Hematopoietic multipotent progenitor cell (in vitro differentiated cells): Measurements from ENCODE around the gene SLC7A5. TPM values are rescaled to one million over a fixed set of nuclear protein-coding genes. Genes with fewer than 3 reads are reported as not detected.

Source experiments
- DNase-seq, 3 donors: peaks; one replicate each; pipeline ENCODE4 v3.0.0-alpha.2; 2011 to 2015; ENCODE audit warnings: low read depth in 2 of 3, low spot score in 2 of 3
- total RNA-seq: library from RNA; depleted of rRNA; stranded (reverse); fragments of >200 nt; gene quantifications from one replicate; pipeline ENCODE4 v1.2.3, GENCODE V29; 2012

Gene SLC7A5
- total RNA-seq, 1 donor, result 24.8 TPM

DNA sequence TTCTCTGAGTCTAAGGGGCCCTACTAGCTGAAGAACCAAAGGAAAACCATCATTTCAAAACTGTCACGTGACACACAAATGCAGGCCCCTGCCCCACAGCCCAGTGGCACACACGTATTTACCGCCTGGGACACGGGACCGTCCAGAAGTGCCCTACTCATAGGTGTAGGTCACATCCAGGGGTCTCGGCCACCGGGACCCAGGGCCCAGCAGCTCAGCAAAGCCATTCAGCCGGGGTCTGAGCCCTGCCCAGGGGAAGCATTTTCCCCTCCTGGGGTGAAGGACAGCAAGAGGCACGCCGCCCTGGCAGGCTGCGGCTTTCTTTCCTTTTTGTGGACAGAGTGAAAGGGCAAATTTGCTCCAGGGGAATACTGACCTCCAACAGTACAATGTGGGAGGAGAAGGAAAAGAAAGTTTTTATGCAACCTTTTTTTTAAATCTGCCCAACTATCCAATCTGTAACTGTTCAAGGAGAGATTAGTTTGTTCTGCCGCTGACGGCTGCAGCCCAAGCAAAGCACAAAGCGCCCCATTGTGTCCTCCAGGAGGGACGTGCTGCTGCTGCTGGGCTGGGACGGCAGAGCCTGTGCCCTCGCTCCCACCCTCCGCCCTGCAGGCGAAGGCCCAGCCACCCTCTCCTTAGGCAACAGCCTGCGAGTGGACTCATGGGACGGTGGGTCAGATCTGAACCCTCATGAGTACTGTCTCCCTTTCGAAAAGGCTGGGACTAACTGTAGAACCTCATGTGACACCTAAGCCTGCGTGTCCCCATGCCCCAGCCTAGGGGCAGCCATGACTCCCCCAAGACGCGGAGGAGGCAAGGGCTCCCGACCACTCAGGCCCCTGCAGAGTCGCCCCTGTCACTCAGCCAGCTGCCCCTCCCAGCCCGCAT is 21.3 kb downstream of the SLC7A5 start:
- no peak for DNase-seq

DNA sequence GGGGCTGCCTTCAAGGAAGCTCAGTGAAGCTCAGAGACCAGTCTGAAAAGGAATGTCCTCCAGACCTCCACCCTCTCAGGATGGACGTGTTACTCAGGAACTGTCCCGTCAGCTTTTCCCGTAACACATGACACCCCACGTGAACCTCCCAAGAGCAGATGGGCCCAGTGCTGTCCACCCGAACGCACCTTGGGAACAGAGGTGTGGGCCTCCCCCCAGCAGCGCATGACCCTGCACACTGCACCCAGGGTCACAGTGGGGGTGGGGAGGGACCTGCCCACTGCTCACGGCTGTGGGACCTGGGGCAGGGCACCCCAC is 21.9 kb downstream of the SLC7A5 start:
- no peak for DNase-seq

DNA sequence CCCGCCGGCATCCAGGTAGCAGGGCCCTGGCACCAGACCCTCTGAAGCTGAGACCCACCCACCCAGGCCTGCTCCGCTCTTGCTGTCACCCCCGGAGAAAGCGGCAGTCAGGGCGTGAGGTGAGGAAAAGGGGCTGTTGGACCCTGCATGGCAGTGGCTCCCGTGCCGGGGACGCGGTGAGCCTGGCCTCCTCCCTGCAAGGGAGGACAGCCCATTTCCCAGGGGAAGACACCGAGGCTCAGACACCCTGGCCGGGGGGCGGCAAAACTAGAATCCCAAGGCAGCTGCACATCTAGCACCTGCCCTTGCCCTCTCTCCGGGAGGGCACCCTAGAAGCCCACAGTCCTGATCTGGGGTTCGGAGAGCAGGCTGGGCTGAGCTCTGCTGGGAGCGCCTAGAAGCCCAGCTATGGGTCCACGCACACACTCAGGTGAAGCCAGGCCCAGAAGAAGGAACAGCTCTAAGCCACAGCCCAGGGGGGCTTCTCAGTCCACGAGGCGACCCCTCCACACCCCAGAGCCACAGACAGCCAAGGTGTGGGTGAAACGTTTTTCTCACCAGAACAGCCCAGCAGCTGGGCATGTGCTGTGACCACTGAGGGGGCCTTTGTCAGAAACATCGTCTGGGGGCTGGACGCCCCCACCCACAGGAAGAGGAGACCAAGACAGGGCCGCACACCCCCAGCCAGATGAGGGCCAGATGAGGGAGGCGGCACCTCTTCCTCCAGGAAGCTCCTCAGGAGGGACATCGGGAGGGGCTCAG is 22.4 kb downstream of the SLC7A5 start:
- no peak for DNase-seq

DNA sequence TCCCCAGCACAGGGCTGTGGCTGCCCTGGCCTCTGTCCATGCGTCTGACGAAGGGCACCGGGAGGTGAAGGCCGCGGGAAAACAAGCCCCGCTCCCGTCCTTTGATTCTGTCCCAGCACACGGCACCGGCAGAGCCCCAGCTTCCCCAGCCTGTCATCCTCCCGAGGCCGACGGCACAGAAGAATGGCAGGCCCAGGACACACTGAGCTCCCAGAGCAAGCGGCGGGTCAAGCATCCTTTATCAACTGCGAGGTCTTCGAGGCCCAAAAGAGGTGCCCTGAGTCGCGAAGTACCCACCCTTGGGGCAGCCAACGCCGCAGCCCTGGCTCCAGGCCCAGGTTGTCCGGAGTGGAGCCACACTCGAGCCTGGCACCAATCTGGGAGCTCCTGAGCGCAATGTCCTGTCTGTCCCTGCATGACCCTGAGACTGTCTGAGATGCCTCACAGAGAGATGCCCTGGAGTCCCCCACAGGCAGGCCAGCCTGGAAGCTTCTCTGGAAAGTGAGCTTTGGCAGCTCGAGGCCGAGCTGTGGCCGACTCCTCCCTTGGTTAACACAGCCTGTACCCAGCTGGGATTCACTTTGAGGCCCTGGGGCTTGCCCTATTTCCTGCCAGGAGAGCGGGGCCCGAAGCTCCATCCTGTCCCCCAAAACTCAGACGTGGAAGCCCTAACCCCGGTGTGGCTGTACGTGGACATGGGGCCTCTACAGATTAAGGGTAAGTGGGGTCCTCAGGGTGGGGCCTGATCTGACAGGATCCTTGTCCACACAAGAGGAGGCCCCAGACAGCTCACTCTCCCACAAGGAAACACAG is 23.3 kb downstream of the SLC7A5 start:
- DNase-seq, result no peak

DNA sequence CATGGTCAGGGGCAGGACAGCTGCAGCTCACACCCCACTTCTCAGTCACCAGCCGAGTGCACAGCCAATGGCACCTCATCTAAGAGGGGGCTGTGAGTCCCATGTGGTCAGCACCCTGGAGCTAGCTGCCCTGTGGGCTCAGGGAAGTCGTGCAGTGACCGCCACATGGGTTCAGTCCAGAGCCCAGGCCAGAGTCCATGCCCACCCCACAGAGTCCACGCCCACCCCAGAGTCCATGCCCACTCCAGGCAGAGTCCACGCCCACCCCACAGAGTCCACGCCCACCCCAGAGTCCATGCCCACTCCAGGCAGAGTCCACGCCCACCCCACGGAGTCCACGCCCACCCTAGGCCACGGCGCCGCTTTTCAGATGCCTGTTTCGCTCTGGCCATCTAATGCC is 24.1 kb downstream of the SLC7A5 start:
- no peak for DNase-seq

DNA sequence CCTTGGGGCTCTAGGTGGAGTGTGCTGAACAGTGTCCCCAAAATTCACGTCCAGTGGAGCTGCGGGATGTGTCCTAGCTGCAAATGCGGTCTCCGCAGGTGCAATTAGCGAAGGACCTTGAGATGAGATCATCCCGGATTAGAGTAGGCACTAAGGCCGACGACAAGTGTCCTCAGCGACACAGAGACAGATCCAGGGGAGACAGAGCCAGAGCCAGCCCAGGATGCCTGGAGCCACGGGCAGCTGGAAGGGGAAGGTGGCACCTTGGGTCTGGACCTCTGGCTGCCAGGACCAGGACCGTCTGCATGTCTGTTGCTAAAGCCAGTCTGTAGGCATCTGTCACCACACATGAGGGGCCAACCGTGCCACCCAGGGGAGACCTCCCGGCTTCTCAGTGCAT is 24.5 kb downstream of the SLC7A5 start:
- no peak for DNase-seq

DNA sequence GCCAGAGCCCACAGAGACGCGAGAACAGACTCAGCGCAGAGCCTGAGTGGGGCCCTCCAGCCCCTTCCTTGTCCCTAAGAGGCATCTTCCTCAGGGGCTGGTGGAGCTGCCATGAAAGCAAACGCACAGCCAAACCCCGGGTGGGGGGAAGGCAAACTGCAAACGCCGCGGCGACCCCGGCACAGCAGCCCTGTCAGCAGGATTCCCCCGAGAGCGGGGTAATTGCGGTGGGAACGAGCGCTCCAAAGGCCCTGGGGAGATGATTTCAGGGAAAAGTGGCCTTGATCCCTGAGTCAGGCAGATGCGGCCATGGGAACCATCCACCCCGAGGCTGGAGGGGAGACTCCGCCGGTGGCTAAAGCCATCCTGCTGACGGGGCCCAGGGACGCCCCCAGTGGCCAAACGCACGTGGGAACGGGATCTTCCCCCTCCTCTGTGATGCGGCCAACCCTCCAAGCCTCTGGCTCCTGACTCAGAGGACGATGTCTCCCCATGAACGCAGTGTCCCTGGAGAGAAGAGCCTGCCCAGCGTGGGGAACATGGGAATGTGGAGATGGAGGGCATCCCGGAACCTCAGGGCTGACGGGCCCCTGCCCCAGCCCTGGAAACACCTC is 25.1 kb downstream of the SLC7A5 start:
- no peak for DNase-seq

DNA sequence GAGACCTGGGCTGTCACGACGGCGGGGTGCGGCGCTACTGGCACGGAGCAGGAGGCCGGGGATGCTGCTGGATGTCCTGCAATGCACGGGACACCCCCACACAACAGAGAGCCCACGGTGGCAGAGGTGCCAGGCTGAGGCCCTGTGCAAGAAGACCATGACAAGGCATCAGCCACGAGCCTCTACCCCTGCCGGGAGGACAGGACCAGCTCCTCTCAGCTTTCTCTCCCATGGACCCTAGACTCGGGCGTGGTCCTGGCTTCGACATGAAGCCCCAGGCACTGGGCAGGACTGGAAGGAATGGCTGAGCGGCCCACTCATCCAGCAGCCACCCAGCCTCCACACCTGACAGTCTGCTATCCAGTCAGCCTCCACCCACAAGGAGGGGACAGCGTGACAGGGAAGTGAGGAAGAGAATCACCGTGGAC is 25.6 kb downstream of the SLC7A5 start:
- DNase-seq, result no peak

DNA sequence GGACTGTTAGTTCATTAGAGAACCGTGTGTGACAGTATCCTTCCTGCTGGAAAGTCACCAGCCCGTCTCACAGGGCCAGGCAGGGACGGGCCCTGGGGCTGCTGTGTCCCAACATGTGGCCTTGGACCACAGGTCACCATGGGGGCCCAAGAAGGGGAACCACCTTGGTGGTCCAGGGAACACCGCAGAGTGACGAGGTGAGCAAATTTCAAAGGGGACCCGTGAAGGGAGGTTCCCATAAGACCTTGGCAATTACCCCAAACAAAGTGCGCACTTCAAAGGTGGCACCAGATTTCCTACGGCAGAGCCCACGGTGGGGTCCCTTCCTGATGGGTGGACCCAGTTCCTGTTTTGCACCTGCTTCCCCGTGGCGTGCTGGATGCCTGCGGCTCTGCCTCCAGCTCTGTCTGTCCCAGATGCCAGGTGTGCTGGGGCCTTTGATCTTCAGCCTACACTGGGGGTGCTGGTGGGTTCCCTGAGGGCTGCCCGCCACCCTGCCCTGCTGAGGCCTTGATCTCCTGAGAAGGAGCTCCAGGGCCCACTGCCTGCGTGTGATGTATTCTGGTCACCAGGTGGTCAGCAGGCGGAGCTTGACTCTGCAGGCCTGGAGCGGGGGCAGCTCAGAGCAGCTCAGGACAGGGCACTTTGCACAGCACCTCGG is 27.0 kb downstream of the SLC7A5 start:
- no peak for DNase-seq

DNA sequence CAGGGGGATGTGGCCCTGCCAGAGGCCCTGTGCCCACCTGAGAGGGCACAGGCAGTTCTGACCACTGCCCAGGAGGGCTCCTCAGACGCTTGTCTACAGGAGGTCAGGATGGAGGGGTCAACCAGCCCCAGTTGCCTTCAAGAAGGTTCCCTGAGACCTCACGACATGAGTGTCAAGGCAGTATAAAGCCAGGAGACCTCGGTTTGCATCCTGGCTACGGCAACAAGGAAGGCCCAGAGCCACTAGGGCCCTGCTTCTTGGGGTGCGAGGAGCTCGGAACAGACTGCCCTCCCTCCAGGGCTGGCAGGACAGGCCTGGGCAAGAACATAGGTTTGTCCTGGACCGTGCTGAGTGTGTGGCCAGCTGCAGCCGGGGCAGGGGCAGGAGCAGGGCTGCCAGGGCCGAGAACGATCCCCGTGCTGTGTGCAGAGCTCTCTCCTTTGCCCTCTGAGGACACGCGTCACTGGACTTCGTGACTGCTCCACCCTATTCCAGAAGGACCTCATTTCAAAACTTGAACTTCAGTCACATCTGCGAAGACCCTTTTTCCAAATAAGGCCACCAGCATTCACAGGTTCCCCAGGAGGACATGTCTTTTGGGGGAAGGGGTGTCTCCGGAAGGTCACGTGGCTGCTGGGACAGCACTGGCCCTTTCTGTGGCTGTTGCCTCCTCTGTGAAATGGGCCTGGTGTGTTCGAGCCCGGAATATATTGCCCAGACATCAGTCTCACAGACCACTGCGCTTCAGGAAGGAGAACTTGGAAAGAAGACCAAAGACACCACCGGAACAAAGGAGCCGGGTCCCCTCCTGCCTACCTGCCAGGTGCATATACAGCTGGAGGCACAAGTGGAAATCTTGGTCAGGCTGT is 27.7 kb downstream of the SLC7A5 start:
- no peak for DNase-seq

DNA sequence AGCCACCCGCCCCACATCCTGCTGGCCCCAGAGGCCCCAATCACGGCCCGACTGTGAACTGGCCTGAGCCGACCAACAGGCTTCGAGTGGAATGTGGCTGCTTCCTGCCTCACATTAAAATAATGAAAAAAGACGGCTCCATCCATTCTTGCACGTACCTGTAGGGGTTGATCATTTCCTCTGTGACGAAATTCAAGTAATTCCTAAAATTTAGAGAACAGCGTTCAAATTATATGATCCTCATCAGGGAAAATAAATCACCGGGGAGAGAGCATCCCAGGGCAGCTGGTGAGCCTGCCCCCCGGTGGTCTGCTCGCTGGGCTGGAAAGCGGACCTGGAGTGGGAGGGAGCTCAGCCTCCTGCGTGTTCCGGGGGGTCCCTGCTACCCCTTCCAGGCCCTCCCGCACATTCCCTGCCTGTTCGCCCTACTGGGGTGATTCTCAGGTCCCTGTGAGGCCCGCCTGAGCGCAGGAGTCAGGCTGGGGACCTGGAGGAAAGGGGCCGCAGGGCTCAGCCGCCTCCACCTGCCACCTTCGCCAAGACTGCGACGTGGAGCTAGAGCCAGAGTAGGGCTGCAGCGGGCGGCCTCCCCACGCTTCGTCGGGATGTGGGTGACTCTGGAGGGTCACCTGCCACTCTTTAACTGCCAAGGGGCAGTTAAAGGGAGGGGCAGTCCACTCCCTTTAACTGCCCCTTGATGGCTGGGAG is 28.9 kb downstream of the SLC7A5 start:
- no peak for DNase-seq

DNA sequence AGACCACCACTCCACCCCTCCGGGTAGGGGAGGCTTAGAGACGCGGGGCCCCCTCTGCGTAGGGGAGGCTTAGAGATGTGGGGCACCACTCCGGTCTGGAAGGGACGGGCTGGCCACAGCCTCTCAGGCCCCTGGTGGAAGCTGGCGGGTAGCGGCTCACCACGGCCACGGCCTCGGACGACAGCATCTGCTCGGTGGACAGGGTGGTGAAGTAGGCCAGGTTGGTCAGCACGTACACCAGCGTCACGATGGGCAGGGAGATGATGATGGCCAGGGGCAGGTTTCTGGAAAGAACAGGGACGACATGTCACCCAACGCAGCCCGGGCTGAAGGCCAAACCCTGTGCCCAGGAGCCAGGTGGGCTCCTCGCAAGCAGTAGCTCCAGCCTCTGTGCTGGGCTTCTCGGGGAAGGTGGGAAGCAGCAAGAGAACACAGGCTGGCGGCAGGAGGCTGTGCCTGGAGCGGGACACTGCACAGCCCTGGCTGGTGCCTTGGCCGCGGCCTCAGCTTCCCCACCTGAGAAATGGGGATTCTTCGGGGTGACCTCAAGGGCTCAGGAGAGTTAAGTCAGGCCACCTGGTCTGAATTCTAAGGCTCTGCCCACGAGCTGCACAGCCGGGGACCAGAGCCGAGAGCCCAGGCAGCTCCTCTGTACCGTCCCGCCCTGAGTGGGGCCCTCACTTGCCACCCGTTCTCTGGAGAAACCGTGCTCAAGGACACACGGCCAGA is 29.6 kb downstream of the SLC7A5 start:
- DNase-seq, result no peak

DNA sequence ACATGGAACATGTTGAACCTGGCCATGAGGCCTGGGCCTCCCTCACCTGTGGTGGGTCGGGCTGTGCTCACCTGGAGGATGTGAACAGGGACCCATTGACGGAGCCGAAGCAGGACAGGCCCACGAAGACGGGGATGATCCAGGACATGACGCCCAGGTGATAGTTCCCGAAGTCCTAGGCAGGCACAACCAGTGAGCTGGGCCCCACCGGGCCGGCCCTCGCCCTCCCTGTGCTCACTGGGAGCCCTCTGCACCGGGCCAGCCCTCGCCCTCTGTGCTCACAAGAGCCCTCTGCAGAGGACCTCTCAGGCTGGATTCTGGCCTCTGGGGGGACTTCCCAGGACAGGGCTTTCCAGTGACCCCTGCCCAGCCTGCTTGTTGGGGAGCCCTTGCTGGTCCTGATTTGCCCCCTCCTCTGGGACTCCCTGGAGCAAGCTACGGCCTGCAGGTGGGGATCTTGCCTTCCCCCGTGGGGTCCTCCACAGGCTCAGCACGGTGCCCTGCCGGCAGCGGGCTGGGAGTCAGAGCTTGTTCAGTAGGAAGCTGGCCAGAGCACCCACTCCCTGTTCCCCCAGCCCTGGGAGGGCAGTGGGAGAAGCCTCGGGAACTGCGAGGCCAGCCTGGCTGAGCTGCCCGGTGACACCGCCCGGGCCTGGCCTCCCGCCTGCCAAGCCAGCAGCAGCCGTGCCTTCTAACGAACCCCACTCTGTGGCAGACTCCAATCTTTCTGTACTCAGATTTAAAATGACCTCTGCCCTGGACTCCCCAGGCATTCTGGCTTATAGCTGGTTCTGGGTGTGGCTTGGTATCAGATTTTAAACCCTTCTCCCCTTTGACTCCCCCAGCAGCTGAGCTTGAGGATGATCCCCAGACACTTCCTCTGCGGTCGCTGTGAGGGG is 30.4 kb downstream of the SLC7A5 start:
- DNase-seq, result no peak

DNA sequence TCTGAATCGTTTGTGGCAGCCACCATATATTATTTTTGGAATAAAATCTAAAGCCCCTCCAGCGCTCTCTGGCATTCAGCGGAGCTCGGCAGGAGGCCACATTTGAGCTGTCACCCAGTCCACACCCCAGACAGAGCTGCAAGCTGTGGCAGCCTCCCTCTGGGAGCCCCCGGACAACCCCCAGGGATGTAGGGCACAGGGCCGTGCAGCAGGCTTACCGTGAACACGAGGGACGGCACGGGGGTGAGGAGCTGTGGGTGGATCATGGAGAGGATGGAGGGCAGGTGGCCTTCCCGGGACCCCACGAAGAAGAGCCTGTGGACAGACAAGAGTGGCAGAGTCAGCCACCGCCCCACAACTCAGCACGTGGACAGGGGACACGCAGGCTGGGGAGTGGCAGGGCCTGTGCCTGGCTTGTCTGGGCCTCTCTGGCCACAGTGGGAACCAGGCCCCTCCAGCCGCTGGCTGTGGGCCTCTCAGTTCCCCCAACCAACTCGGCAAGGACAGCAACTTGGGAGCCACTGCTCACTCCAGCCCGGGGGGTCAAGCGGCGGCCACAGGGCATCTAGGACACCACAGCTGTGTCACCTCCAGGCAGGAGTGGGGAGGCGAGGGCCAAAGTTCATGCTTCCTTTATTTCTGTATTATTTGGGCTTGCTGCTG is 31.5 kb downstream of the SLC7A5 start:
- no peak for DNase-seq

DNA sequence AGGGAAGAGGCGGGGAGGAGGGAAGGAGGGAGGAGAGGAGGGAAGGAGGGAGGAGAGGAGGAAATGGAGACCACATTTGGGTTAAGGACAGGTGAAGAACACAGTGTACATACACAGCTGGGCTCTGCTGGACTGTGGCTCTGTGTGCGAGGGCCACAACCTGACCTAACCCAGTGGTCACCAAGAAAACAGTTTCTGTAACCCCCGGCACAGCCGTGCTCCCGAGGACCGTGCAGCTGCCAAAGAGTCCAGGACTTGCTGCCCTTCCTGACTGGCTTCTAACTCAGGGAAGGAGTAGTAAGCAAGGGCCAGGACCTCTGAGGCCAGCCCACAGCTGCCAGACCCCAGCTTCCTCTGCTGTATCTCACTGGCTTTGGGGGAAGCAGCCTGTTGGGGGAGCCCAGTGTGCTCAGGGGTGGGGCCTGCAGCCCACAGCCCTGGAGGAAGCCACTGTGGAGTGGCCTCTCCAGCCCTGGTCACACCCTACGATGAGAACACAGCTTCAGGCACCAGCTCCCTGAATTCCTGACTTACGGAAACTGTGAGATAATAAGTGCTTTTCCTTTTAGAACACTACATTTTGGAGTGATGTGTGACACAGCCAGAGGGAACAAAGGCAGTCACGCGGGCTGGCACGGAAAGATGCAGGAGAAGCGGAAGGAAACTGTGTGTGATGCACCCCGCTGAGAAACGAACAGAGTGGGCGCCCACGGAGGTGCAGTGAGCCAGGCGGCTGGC is 32.3 kb downstream of the SLC7A5 start:
- DNase-seq, result no peak

DNA sequence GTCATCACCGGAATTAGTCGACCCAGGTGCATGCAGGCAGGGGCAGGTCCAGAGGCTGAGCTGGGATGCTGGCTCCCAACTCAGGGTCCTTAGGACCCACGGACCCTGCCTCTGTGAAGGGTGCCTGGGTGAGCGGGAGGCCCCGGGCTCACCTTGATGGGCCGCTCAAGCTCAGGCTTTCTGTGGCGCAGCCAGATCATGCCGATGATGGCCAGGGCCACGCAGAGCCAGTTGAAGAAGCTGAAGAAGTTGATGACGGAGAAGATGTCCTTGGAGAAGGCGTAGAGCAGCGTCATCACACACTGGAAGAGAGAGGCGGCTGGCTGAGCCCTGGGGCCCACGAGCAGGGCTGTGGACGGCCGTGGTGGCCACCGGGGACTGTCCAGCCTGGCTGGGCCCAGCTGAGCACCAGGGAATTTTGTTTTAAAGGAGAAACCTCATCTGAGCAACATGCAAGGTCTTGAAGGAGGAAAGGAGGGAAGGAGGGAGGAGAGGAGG is 32.9 kb downstream of the SLC7A5 start:
- no peak for DNase-seq
